GM10266 (cell line): ENCODE measurements around the gene RARRES1.

Experiments used
- DNase-seq: peaks from one replicate; pipeline ENCODE4 v3.0.0; 2012; ENCODE audit errors: extremely low spot score
- CTCF ChIP-seq: IDR thresholded peaks from 2 replicates; pipeline ENCODE4 v1.5.1; 2012; ENCODE audit warnings: mild to moderate bottlenecking, low read depth; ENCODE audit not compliant: control insufficient read depth, insufficient read depth; ENCODE audit errors: missing control alignments

Gene RARRES1

DNA sequence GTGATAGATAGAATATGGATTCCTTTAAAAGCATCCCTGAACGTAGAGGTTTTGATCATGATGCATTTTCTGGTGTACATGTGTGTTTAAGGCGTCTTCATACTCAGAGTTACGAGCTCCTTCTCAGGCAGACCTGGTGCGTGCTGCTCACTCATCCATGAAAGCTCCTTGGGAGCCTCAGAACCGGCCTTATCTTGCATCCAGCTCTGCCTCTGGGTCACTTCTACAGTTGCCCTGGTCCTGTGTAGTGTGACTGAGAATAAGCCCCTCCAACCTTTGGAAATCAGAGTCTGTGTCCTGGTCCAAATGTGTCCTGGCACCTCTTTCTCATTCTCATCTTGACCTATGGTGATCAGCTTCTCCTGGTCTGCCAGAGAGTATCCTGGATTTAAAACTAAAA, 17.3 kb upstream of the RARRES1 start:
- no peak for TF ChIP-seq CTCF
- DNase-seq: no peak

DNA sequence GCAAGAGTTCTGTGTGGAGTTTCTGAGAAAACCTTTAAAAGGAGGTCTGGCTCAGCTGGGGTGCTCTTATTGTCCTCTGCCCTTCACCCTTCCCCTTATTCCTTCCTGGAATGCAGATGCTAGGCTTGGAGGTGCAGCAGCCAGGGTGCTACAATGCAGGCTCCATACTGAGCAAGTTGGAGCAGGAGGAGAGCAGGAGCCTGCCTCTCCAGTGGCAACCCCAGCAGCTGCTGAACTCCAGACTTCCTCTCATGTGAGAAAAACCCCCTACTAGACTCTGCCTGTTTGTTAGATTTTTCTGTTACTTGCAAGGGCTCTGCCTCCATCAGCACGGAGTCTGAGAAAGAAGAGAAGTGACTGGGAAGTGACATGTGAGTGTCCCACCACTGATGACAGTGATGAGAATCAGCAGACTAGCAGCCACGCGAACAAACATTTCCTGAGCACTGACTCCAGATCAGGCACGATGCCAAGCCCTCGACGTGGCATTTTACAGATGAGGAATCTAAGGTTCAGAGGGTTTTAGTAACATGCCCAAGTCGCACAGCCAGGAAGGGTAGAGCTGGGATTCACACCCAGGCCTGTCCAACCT, 16.1 kb upstream of the RARRES1 start:
- no peak for DNase-seq
- TF ChIP-seq CTCF: no peak

DNA sequence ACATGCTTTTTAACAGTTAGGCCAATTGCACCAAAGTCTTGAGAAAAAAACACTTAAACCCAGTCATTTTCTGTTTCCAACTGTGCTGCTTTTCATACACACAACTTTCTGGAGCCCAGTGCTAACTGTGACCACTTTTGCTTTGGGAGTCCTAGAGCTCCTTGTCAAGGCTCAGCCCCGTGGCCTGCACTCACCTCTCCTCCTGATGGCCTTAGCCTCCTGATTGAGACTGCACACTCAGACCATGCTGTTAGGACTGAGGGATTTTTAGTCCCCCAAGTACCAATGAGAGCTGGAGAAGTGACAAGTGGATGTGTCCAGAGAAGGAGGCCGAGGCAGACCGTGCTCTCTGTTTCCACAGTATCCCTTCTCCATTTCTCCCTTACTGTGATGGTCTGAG, 15.2 kb upstream of the RARRES1 start:
- no peak for TF ChIP-seq CTCF
- no peak for DNase-seq

GRCh38 chr3:158745551-158745950, 13.3 kb upstream of the RARRES1 start:
- TF ChIP-seq CTCF: no peak
- DNase-seq: no peak

- no peak for DNase-seq
- no peak for TF ChIP-seq CTCF
These were observed 12.5 kb upstream of the RARRES1 start for GRCh38 chr3:158744567-158745288.

GRCh38 chr3:158743664-158744566, 11.7 kb upstream of the RARRES1 start:
- no peak for TF ChIP-seq CTCF
- DNase-seq: no peak
